ENCODE results near the gene C11orf86. TPM values are rescaled to one million over a fixed set of nuclear protein-coding genes. Genes with fewer than 3 reads are reported as not detected.

The C11orf86 gene
- total RNA-seq, 1 donor from 2014 or later, result not detected

GRCh38 chr11:67007126-67007525, 32.0 kb downstream of the C11orf86 start:
- H3K4me1 ChIP-seq, result no peaks in the 10 kb centered on the region
- no peaks in the 10 kb centered on the region for H3K9me3 ChIP-seq
- TF ChIP-seq POLR2A (IDR thresholded peaks at IDR 0.05) (no peak), POLR2AphosphoS5 (IDR thresholded peaks at IDR 0.05; ENCODE audit: insufficient read depth in 1 of 2, low read depth in 1 of 2) (no peak)
- TF ChIP-seq, protein P1, sequence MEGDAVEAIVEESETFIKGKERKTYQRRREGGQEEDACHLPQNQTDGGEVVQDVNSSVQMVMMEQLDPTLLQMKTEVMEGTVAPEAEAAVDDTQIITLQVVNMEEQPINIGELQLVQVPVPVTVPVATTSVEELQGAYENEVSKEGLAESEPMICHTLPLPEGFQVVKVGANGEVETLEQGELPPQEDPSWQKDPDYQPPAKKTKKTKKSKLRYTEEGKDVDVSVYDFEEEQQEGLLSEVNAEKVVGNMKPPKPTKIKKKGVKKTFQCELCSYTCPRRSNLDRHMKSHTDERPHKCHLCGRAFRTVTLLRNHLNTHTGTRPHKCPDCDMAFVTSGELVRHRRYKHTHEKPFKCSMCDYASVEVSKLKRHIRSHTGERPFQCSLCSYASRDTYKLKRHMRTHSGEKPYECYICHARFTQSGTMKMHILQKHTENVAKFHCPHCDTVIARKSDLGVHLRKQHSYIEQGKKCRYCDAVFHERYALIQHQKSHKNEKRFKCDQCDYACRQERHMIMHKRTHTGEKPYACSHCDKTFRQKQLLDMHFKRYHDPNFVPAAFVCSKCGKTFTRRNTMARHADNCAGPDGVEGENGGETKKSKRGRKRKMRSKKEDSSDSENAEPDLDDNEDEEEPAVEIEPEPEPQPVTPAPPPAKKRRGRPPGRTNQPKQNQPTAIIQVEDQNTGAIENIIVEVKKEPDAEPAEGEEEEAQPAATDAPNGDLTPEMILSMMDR (IDR thresholded peaks at IDR 0.05), result no peak
- H3K36me3 ChIP-seq, result no peaks in the 10 kb centered on the region
- no peaks in the 10 kb centered on the region for H3K27me3 ChIP-seq
- no peak overlapping the region for H3K4me3 ChIP-seq
- intact Hi-C loops (cut with DNase I), result no loop called here
- H3K27ac ChIP-seq, result no peak overlapping the region
- no peak for DNase-seq (ENCODE audit: extremely low spot score in 2 of 2)

GRCh38 chr11:67010296-67010905, 35.3 kb downstream of the C11orf86 start:
- Histone ChIP-seq H3K9me3 (no peaks in the 10 kb centered on the region), H3K27me3 (no peaks in the 10 kb centered on the region), H3K4me3 (no peak overlapping the region), H3K27ac (no peak overlapping the region), H3K36me3 (no peaks in the 10 kb centered on the region), H3K4me1 (no peaks in the 10 kb centered on the region)
- intact Hi-C loops (cut with DNase I), result no loop called here
- no peak for TF ChIP-seq POLR2A (IDR thresholded peaks at IDR 0.05)
- no peak for TF ChIP-seq POLR2AphosphoS5 (IDR thresholded peaks at IDR 0.05; ENCODE audit: insufficient read depth in 1 of 2, low read depth in 1 of 2)
- TF ChIP-seq, protein P1 (IDR thresholded peaks at IDR 0.05), result no peak
- no peak for DNase-seq (ENCODE audit: extremely low spot score in 2 of 2)

GRCh38 chr11:67013511-67014045, 38.5 kb downstream of the C11orf86 start:
- H3K36me3 ChIP-seq, result no peaks in the 10 kb centered on the region
- no peak for DNase-seq (ENCODE audit: extremely low spot score in 2 of 2)
- no peak overlapping the region for H3K4me3 ChIP-seq
- H3K4me1 ChIP-seq, result no peaks in the 10 kb centered on the region
- H3K9me3 ChIP-seq, result no peaks in the 10 kb centered on the region
- intact Hi-C loops (cut with DNase I), result no loop called here
- H3K27ac ChIP-seq, result no peak overlapping the region
- no peaks in the 10 kb centered on the region for H3K27me3 ChIP-seq
- TF ChIP-seq, protein P1 (IDR thresholded peaks at IDR 0.05), result no peak
- TF ChIP-seq POLR2AphosphoS5 (IDR thresholded peaks at IDR 0.05; ENCODE audit: insufficient read depth in 1 of 2, low read depth in 1 of 2) (no peak), POLR2A (IDR thresholded peaks at IDR 0.05) (no peak)

DNA sequence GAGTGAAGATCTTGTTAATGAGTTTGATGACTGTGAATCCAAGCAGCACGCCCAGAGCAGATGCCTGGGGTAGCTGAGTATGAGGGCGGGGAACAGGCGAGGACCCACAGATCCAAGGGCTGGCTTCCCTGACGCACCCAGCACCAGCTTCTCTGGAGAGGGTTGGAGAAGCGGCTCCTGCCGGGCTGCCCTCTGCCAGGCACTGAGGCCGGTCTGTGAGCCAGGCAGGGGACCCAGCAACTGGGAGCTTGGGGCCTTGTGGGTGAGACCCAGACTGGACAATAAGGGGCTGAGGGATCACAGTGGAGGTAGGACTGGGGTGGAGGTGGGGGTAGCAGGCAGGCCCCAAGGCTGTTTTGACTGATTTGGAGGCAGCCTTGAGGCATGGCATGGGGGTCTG, 39.2 kb downstream of the C11orf86 start:
- H3K4me3 ChIP-seq, result no peak overlapping the region
- TF ChIP-seq POLR2AphosphoS5 (IDR thresholded peaks at IDR 0.05; ENCODE audit: insufficient read depth in 1 of 2, low read depth in 1 of 2) (no peak), POLR2A (IDR thresholded peaks at IDR 0.05) (no peak)
- TF ChIP-seq, protein P1 (IDR thresholded peaks at IDR 0.05), result no peak
- no peaks in the 10 kb centered on the region for H3K27me3 ChIP-seq
- intact Hi-C loops (cut with DNase I), result no loop called here
- H3K36me3 ChIP-seq, result no peaks in the 10 kb centered on the region
- no peak overlapping the region for H3K27ac ChIP-seq
- no peaks in the 10 kb centered on the region for H3K4me1 ChIP-seq
- no peaks in the 10 kb centered on the region for H3K9me3 ChIP-seq
- DNase-seq (ENCODE audit: extremely low spot score in 2 of 2), result no peak

DNA sequence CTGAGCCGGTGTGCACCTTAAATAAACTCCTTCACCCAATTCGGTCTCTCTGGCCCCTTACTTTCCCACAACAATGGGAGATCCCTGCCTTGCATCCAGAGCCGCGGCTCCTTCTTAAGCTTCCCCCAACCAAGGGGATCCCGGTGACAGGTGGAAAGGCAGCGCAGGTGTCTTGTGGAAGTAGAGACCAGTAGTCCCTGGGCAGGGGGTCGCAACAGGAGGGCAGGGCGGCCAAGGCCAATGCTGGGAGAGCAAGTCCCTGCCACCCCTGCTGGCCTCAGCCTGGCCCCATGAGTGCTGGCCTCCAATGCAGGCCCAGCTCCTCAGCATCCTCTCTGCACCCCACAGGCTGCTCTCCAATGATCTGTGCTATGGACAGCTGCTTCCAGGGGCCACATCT, 39.9 kb downstream of the C11orf86 start:
- H3K4me1 ChIP-seq, result no peaks in the 10 kb centered on the region
- DNase-seq (ENCODE audit: extremely low spot score in 2 of 2), result no peak
- no peaks in the 10 kb centered on the region for H3K36me3 ChIP-seq
- no peaks in the 10 kb centered on the region for H3K27me3 ChIP-seq
- TF ChIP-seq POLR2A (IDR thresholded peaks at IDR 0.05), result no peak
- no peaks in the 10 kb centered on the region for H3K9me3 ChIP-seq
- H3K27ac ChIP-seq, result no peak overlapping the region
- H3K4me3 ChIP-seq, result no peak overlapping the region
- intact Hi-C loops (cut with DNase I), result no loop called here

All from vagina (tissue), 2 donors.